ENCODE results near the gene CAD.

- TF ChIP-seq GATA3 (IDR thresholded peaks at IDR 0.05; ENCODE audit: low read depth, low read length) (no peak), GATA2 (IDR thresholded peaks at IDR 0.05; ENCODE audit: low read depth, low read length) (no peak)
Observed at GRCh38 chr2:27275211-27276150, 58.3 kb downstream of the CAD start, which contains the start of gene DNAJC5G.

All from SH-SY5Y (cell line).